KG1 (cell line): ENCODE measurements around the gene FAM168A.
A peak's percentile ranks its signal among the peaks of the same experiment; 100 is the strongest.
"Not testable (repeated sequence)": the region's sequence is repeated elsewhere in the genome, so short reads cannot be mapped to it uniquely, and the experiment has no call there.

Source experiments
- DNase-seq: peaks from one replicate; lab custom pipeline; 2025; lab: John Stamatoyannopoulos, UW

Gene FAM168A

GRCh38 chr11:73467505-73467904 lies 130.4 kb downstream of the FAM168A start:
- no peak for DNase-seq

DNA sequence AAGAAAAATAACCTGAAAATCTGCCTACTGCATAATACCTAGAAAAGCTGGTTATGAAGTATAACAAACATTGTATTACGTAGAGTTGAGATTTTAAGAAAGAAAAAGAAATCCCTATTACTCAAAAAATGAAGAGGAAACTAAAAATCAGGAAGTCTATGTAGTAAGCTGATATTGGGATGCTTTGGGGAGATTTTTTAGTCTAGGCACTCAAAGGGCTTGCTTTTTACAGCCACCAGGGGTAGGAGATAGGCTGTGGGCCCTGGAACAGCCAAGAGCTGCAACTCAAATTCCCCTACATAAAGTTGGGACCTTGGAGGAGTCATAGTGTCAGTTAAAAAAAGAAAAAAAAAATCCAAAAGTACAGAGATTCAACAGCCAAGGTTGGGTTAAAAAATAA lies 131.3 kb downstream of the FAM168A start:
- DNase-seq, result no peak

GRCh38 chr11:73465871-73466270 lies 132.0 kb downstream of the FAM168A start:
- DNase-seq, result no peak

DNA sequence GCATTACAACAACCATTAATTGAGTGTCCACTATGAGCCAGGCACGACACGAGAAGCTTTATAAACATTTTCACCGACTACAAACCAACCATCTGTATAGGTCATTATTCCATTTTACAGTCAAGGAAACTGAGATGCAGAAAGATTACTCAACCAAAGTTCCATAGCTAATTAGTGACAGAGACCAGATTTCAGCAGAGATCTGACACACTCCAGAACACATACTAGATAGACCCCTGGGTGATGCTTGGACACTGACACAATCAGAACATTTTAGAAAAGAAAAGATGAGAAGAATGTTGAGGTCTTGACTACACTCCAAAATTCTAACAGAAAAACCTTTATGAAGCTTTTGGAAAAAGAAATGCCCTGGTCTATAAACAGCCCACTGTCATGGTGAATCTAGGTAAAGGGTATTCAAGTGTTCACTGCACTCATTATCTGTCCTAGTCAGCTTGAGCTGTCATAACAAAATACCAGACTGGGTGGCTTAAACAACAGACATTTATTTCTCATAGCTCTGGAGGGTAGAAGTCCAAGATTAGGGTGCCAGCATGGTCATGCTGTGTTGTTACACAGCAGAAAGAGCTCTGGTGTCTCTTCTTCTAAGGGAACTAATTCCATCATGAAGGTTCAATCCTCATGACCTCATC lies 132.8 kb downstream of the FAM168A start:
- DNase-seq, result no peak

- DNase-seq, result no peak
Observed at GRCh38 chr11:73464347-73464746, 133.6 kb downstream of the FAM168A start.

DNA sequence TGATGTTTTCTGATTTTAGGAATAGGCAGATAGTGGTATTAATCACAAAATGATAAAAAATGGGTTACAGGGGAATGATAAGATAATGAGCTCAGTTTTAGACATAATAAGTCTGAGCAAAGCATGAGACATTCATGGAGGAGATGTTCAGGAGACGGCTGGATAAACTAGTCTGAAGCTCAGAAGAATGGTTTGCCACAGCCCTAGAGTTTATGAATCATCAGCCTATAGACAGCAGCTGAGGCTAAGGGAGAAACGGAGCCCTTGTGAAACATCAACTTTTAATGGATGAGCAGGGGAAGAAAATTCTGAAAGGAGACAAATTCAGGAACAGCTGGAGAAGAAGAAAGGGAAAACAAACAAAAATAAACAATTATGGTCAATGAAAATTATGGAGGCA lies 134.6 kb downstream of the FAM168A start:
- no peak for DNase-seq

- peak; percentile 40 for DNase-seq
Observed at GRCh38 chr11:73461964-73462363, 135.9 kb downstream of the FAM168A start.

DNA sequence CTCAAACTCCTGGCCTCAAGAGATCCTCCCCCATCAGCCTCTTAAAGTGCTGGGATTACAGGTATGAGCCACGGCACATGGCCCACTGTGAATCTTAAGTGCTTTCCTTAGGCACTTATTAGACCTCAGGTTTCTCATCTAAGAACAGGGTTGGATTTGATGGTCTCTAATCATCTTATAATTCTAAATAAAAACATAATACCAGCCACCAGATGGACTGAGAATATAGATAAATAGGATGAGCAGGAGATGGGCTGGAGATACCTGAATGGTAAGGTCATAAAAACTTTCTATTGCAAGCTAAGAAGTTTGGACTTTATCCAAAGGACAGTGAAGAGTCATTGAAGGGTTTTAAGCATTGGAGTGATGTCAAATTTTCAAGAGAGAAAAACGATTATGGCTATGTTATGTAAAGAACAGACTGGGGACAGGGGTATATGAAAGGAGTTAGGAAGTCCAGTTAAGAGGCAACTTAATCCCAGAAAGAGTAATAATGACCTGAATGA lies 136.5 kb downstream of the FAM168A start:
- no peak for DNase-seq

DNA sequence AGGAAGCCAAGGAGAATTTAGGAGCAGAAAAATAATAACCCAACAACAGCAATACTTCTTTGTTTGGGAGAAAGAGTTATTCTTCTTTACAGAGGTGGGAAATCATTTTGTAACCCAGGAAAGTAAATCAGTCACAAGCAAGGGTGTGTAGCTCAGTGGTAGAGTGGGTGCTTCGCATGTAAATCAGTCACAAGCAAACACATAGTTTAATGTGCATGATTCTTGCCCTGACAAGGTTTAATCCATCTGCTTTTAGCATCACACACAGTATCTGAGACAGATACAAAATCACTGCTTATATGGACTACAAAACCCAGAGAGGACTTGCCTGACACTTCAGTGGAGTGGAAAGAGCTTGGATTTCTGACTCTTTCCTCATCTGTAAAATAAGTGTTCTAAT lies 139.7 kb downstream of the FAM168A start:
- no peak for DNase-seq

DNA sequence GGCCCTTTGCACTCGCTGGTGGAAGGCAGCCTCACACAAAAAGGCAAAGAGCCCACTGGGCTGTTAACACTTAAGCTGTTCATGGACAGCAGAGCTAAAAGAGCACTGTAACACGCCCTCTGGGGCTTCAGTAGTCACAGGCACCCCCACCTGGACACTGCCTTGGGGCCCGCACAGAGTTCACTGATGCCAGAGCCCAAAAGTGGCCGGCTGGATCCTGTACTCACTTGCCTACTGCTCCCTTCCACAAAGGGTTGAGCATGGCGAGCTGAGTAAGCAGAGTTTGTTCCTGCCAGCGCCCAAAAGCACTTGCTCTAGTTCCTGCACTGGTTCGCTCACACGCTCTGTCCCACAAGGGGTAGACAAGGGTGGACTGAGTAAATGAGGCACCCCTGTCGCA lies 142.9 kb downstream of the FAM168A start:
- no peak for DNase-seq

DNA sequence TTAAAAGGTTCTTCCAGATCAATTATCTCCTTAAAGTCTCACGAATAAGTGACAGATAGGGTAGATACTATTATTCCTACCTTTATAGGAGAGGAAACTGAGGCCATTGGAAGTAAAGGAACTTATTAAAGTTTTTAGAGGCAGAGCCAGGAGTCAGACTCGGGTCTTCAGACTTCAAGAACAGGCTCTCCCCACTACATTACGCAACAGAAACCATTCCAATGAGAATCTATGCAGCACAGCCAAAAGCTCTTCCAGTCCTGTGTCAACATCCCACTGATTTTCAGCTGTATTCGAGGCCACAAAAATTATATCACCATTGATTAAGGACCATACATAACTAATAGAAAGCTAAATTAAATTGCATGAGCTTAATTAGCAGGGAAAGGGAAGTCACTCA lies 144.3 kb downstream of the FAM168A start:
- no peak for DNase-seq

- DNase-seq, result no peak
Observed at GRCh38 chr11:73452726-73453125, 145.2 kb downstream of the FAM168A start.

DNA sequence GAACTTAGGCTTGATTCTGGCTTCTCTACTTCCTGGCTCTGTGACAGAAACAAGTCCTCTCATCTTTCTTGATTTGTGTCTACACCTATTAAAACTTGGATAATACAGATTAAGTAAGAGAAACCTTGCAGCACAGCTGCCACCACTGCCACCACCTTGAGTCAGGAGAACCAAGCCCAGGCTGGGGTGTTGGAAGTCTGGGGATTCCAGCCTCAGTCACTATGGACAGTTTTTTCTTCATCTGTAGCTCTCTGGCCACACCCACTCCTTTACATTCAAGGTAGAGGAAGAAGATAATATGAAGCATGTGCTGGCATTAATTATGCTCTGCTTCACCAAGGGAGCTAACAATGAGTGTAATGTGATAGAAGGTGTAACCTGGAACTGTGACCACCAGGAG lies 146.0 kb downstream of the FAM168A start:
- no peak for DNase-seq

DNA sequence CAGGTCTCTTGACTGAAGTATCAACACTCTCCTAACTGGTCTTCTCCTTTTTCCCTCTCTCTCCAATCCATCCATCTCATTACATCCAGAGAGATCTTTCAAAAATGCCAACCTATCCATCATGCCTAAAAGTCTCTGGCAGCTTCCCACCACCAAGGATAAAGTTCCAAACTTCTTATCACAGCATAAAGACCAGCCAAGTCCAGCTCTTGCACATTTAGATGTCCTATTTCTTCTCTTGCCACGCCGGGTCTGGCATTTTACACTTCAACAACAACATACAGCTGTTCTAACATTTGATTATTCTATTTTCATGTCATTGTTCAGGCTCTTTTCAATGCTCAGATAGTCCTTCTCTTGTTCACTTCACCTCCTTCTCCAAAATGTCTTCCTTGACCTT lies 151.1 kb downstream of the FAM168A start:
- DNase-seq, result no peak

- DNase-seq, result no peak
Observed at GRCh38 chr11:73445980-73446379, 151.9 kb downstream of the FAM168A start.

- no peak for DNase-seq
Observed at GRCh38 chr11:73439002-73439843, 158.7 kb downstream of the FAM168A start.

DNA sequence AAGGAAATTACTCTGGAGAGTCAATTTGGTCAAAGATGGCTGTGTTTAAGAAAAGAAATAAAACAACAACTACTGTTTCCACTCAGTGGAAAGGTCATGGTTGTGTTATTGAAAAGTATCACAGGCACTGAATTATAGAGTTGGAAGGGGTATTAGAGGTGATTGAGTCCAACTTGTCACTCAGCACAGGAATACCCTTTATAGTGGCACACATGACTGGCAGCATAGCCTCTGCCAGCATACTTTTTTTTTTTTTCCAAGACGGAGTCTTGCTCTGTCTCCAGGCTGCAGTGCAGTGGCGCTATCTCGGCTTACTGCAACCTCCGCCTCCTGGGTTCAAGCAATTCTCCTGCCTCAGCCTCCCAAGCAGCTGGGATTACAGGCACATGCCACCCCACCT lies 161.1 kb downstream of the FAM168A start:
- DNase-seq, result not testable (repeated sequence)

GRCh38 chr11:73431396-73431795 lies 166.5 kb downstream of the FAM168A start:
- no peak for DNase-seq

DNA sequence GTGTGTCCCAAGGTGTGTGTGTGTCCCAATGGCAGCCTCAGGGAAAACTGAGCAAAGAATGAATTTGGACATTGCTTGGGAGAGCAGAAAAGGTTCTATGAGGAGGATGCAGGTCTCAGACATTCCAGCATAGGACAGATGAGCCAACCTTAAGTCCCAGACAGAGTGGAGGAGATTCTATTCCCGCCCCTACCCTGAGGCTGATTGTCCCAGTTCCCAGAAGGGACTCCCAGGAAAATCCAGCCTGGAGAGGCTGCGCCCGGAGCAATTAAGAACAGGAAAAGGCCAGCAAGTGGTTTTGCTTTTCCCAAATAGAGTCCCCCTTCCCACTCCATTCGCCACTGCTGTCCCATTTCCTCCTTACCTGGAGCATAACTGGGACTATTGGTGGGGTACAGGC lies 167.6 kb downstream of the FAM168A start:
- no peak for DNase-seq

GRCh38 chr11:73429121-73429750 lies 168.7 kb downstream of the FAM168A start:
- no peak for DNase-seq

DNA sequence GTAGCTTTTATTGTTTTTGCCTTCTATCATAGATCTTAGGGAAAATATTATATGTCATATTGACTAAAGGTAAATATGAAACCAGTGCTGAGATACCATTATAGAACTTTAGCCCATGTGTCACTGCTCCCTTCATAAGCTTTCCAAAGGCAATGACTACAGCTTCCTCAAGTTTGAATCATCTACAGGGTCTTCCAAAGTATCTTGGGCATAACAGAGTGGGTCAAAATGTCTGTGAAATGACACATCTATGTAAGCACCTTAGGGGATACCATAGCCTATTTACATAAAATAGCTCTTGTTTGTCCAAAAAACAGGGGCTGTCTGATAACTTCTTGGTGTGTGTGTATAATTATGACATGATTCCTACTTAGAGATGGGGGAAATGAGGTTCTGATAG lies 169.2 kb downstream of the FAM168A start:
- DNase-seq, result no peak

- DNase-seq, result no peak
Observed at GRCh38 chr11:73428227-73428626, 169.7 kb downstream of the FAM168A start.
